Type B pancreatic cell (in vitro differentiated cells): Measurements from ENCODE around the gene UTP14A. TPM values are rescaled to one million over a fixed set of nuclear protein-coding genes. Genes with fewer than 3 reads are reported as not detected.

ENCODE experiments used
- DNase-seq: peaks from one replicate; pipeline ENCODE4 v3.0.0; 2021; ENCODE audit warnings: mixed read lengths; ENCODE audit not compliant: unreplicated experiment; ENCODE audit errors: extremely low spot score
- H3K27ac Mint-ChIP-seq: 2 replicates; pipeline ENCODE4 v1.8.0; 2021; ENCODE audit warnings: mild to moderate bottlenecking, mixed read lengths
- H3K27me3 Mint-ChIP-seq: 2 replicates; pipeline ENCODE4 v1.8.0; 2021; ENCODE audit warnings: mixed read lengths
- H3K36me3 Mint-ChIP-seq: 2 replicates; pipeline ENCODE4 v1.8.0; 2021; ENCODE audit warnings: mixed read lengths
- H3K4me1 Mint-ChIP-seq: one replicate; pipeline ENCODE4 v1.8.0; 2021; ENCODE audit warnings: mixed read lengths; ENCODE audit not compliant: unreplicated experiment
- H3K4me3 Mint-ChIP-seq: 2 replicates; pipeline ENCODE4 v1.8.0; 2021; ENCODE audit warnings: mild to moderate bottlenecking, mixed read lengths
- H3K9me3 Mint-ChIP-seq: 2 replicates; pipeline ENCODE4 v1.8.0; 2021; ENCODE audit warnings: mixed read lengths
- total RNA-seq: library from RNA; stranded (reverse); gene quantifications from 2 replicates; pipeline ENCODE4 v1.2.1, GENCODE V29; 2021; ENCODE audit warnings: low replicate concordance
- TF ChIP-seq, protein P1 (sequence below): fragments of 200-600 bp; sonication (generic); conservative IDR thresholded peaks from 2 replicates; pipeline ENCODE4 v1.5.0; 2021; ENCODE audit warnings: antibody characterized with exemption, mild to moderate bottlenecking

Gene UTP14A
- total RNA-seq, 1 donor from 2014 or later = 21.9 TPM

- H3K4me1 Mint-ChIP-seq = no peaks in the 10 kb centered on the region
- no peaks in the 10 kb centered on the region for H3K9me3 Mint-ChIP-seq
- TF ChIP-seq, protein P1, sequence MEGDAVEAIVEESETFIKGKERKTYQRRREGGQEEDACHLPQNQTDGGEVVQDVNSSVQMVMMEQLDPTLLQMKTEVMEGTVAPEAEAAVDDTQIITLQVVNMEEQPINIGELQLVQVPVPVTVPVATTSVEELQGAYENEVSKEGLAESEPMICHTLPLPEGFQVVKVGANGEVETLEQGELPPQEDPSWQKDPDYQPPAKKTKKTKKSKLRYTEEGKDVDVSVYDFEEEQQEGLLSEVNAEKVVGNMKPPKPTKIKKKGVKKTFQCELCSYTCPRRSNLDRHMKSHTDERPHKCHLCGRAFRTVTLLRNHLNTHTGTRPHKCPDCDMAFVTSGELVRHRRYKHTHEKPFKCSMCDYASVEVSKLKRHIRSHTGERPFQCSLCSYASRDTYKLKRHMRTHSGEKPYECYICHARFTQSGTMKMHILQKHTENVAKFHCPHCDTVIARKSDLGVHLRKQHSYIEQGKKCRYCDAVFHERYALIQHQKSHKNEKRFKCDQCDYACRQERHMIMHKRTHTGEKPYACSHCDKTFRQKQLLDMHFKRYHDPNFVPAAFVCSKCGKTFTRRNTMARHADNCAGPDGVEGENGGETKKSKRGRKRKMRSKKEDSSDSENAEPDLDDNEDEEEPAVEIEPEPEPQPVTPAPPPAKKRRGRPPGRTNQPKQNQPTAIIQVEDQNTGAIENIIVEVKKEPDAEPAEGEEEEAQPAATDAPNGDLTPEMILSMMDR = no peak
- H3K27me3 Mint-ChIP-seq = peaks cover 43% of the 10 kb centered on the region
- H3K27ac Mint-ChIP-seq = no peak overlapping the region
- H3K36me3 Mint-ChIP-seq = no peaks in the 10 kb centered on the region
- H3K4me3 Mint-ChIP-seq = no peak overlapping the region
- DNase-seq = no peak
Measured at GRCh38 chrX:129934952-129935351, 29.0 kb downstream of the UTP14A start.

DNA sequence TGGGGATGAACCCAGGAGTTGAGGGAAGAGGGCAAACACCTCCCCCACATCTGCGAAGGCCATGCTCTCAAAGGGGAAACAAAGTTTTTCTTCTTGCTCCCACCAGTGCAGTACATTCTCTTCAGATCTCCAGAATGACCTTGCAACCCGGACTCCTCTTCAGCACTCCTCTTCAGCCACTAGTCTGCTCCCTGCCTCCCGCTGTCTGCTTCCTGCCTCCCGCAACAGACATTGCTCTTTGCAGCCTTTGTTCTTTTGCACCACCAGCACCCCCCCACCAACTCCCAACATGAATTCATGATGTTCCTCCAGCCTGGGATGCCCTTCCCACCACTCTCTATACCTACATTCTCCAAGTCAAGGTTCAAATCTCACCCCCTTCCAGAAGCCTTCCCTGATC, 32.1 kb downstream of the UTP14A start:
- DNase-seq = no peak
- Mint-ChIP-seq H3K4me1 (no peaks in the 10 kb centered on the region), H3K36me3 (no peaks in the 10 kb centered on the region), H3K27me3 (peaks cover 46% of the 10 kb centered on the region), H3K4me3 (no peak overlapping the region), H3K27ac (no peak overlapping the region), H3K9me3 (no peaks in the 10 kb centered on the region)
- TF ChIP-seq, protein P1 = no peak

DNA sequence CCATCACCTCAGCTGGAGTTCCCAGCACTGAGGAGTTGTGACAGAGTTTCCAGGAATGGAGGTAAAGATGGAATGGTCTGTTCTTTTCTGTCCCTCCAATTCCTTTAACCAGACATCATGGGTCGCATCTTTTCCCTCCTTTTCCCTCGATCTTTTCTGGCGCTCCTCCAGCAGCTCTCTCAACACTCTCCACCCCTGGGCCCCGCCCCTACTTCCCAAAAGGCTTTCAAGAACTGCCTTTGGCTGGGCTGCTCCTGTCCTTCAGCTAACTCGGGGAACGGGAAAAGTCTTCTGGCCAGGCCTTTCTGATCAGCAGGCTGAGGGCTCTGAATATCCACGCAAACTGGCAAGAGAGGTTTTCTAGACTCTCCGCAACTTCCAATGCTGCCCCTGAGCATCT, 34.0 kb downstream of the UTP14A start:
- Mint-ChIP-seq H3K36me3 (no peaks in the 10 kb centered on the region), H3K27me3 (peaks cover 28% of the 10 kb centered on the region), H3K4me1 (no peaks in the 10 kb centered on the region), H3K9me3 (no peaks in the 10 kb centered on the region), H3K4me3 (no peak overlapping the region), H3K27ac (no peak overlapping the region)
- TF ChIP-seq, protein P1 = no peak
- DNase-seq = no peak

DNA sequence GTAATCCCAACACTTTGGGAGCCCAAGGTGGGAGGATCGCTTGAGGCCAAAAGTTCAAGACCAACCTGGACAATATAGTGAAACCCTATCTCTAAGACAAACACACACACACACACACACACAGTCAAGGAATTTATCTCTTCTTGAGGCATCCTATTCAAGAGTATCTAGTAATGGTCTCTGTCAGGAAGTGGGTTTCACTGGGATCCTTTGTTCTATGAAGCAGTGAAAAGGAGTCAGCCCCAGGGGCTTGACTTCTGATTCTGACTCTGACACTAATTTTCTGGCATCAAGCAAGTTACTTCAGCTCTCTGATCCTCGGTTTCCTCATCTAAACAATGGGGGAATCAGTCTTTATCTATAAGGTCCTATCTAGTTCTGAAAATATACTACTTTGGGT, 34.8 kb downstream of the UTP14A start:
- Mint-ChIP-seq H3K4me1 (no peaks in the 10 kb centered on the region), H3K27ac (no peak overlapping the region), H3K27me3 (peaks cover 24% of the 10 kb centered on the region), H3K4me3 (no peak overlapping the region), H3K36me3 (no peaks in the 10 kb centered on the region), H3K9me3 (no peaks in the 10 kb centered on the region)
- DNase-seq = no peak
- TF ChIP-seq, protein P1 = no peak

GRCh38 chrX:129945131-129945530, 39.2 kb downstream of the UTP14A start:
- no peaks in the 10 kb centered on the region for H3K36me3 Mint-ChIP-seq
- no peak overlapping the region for H3K27ac Mint-ChIP-seq
- H3K9me3 Mint-ChIP-seq = no peaks in the 10 kb centered on the region
- TF ChIP-seq, protein P1 = no peak
- no peak for DNase-seq
- H3K27me3 Mint-ChIP-seq = peaks cover 4% of the 10 kb centered on the region
- H3K4me1 Mint-ChIP-seq = no peaks in the 10 kb centered on the region
- no peak overlapping the region for H3K4me3 Mint-ChIP-seq

DNA sequence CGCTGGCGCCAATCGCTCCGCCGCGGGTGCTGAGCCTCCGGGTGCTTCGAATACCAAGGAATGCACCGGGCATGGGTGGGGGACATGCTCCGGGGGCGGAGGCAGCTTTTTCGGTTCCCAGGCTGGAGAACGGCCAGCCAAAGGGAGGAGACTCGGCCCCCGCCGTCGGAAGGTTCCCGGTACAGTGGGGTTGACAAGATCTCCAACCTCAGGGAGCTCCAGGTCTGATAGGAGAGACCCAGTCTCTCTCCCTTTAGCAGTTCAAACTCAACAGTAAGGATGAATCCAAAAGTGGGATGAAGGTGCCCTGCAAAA, 47.3 kb downstream of the UTP14A start:
- H3K4me3 Mint-ChIP-seq = peak overlapping the region; percentile 68
- TF ChIP-seq, protein P1 = no peak
- H3K9me3 Mint-ChIP-seq = peaks cover 4% of the 10 kb centered on the region

More for the DNA sequence above, 47.3 kb downstream of the UTP14A start:
- no peak overlapping the region for H3K27ac Mint-ChIP-seq
- no peaks in the 10 kb centered on the region for H3K36me3 Mint-ChIP-seq
- H3K4me1 Mint-ChIP-seq = no peaks in the 10 kb centered on the region
- DNase-seq = no peak
- peaks cover 24% of the 10 kb centered on the region for H3K27me3 Mint-ChIP-seq
